ENCODE measurements around the gene SEMA6A.

GRCh38 chr5:116395631-116396203, 178.9 kb downstream of the SEMA6A start:
- no peak for TF ChIP-seq CTCF (CRISPR knock-in tag; IDR thresholded peaks at IDR 0.05)
- no peak for TF ChIP-seq THYN1 (CRISPR knock-in tag; IDR thresholded peaks at IDR 0.05; ENCODE audit: borderline replicate concordance, low read depth)
- no peak for TF ChIP-seq USF2 (IDR thresholded peaks at IDR 0.05; ENCODE audit: low read depth, low read length)
- no peak for TF ChIP-seq USF2 (CRISPR knock-in tag; IDR thresholded peaks at IDR 0.05; ENCODE audit: borderline replicate concordance)
- no peak for TF ChIP-seq MTF1 (CRISPR knock-in tag; IDR thresholded peaks at IDR 0.05)
- no peak for TF ChIP-seq SNRNP70 (IDR thresholded peaks at IDR 0.05; ENCODE audit: low read depth, low read length)
- no peak for TF ChIP-seq TCF7L2 (IDR thresholded peaks at IDR 0.05; ENCODE audit: low read depth, low read length)
- no peak for TF ChIP-seq ZNF24 (IDR thresholded peaks at IDR 0.05)
- no peak for TF ChIP-seq SP2 (CRISPR knock-in tag; IDR thresholded peaks at IDR 0.05)
- TF ChIP-seq RFX5 (IDR thresholded peaks at IDR 0.05; ENCODE audit: low read depth, low read length) = no peak
- TF ChIP-seq RARA (CRISPR knock-in tag; IDR thresholded peaks at IDR 0.05) = no peak
- no peak for TF ChIP-seq HCFC1 (IDR thresholded peaks at IDR 0.05; ENCODE audit: low read depth, low read length)

All from HepG2 (cell line).